WI38 (cell line): ENCODE measurements around the gene AKT3.

ENCODE experiments used
- H3K4me3 ChIP-seq: 2 replicates; pipeline ENCODE4 v1.5.1; 2011; ENCODE audit warnings: low read depth, mild to moderate bottlenecking, control low read depth, low read length
- CTCF ChIP-seq: IDR thresholded peaks from 2 replicates; pipeline ENCODE4 v1.5.1; 2012; ENCODE audit warnings: low read depth, mild to moderate bottlenecking, control low read depth, low read length

Gene AKT3

DNA sequence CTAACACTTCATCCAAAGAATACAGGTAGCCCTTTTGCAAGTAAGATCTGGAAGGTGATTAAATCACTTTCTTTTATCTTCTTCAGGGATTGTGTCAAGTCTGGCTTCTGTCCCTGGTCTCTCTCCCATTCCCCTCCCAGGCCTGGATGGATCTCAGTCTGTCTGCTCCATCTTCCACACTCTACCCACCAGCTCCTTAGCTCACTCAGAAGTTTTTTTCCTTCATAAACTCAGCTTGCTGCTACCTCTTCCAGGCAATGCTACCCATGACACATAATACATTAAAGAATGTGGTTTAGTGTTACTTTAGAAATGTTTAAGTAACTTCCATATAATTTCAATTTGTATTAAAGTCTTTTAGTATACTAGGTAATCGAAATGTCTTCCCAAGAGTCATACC is 133.1 kb downstream of the AKT3 start:
- no peak for TF ChIP-seq CTCF
- no peak overlapping the region for H3K4me3 ChIP-seq

DNA sequence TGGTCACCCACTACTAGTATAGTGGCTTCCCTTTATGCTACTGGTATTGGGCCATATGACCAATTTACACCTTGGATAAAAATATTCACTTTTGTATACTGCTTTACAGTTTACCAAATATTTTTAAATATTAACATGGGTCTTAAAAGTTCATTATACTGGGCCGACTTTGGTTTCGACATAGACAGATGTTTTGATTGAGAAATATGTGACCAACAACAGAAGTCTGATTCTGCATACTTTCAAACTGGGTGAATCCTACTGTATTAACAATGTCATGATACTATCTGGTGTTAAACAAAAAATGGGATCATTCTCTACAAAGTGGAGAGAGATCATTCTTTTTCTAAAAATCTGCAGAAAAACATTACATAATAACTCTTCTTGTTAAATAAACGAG is 134.8 kb downstream of the AKT3 start:
- no peak for TF ChIP-seq CTCF
- no peak overlapping the region for H3K4me3 ChIP-seq

DNA sequence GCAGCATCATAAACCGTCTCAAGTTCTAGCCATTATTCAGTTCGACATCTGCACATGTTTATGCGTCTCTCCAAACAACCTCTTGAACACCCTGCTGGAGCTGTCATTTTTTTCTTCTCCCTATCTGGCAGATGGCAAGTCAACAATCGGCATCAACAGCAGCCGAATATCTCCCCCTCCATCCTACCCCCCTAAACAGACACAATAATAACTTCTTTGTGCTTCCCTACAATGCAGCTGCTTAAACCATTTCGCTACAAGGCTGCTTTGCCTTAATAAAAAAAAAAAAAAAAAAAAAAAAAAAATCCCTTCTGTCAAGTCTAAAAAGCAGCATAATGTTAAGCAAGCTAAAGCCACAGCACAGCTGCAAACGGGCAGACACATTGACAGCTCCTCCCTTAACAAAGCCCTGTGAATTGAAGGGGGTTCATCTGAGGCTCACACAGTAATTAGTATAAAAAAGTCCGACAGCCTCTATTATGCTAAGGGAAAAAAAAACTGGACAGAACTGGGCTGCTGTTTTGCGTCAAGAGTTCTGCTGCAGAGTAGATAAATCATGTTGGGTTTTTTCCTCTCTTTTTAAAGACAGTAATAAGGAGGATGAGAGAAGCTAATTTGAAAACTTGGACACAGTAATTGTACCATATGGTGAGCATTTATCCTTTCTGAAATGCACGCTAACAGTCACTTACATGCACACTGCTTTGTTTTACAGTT is 136.4 kb downstream of the AKT3 start:
- no peak for TF ChIP-seq CTCF
- H3K4me3 ChIP-seq = peak overlapping the region; percentile 38

GRCh38 chr1:243712941-243713340 is 137.1 kb downstream of the AKT3 start:
- no peak for TF ChIP-seq CTCF
- H3K4me3 ChIP-seq = peak overlapping the region; percentile 38

DNA sequence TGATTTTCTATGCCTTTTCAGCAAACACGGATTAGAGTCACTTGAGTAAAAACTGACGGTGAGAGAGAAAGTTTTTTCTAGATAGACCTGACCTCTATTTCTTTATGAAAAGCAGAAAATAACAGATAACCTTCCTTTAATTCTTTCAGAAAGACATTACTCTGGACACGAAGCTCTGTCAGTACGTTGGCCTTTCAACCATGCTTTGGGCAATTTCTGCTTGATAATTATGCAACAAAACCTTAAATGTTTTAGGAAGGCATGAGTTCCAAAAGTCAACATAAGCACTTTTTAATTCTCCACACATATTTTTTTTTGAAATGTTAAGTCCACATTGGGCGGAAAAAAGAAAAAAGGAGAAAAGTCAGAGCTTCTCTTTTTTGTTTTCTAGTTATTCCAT is 137.8 kb downstream of the AKT3 start:
- TF ChIP-seq CTCF = no peak

DNA sequence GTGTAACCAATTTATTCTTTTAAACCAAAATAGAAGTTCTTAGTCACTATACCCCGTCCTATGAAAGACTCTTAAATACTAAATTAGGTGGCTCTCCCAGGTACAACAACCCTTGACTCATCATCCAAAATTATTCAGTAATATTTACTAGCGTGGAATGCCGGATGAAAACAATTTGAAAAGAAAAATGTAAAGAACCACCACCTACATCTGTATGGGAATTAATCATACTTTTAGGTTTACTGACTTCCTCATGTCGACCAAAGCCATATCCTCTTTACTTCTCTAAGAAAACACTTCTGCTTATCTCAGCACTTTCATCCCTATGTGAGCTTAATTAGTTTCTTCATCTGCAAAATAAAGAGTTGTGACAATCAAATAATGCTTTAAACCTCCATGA is 139.6 kb downstream of the AKT3 start:
- TF ChIP-seq CTCF = no peak
- no peak overlapping the region for H3K4me3 ChIP-seq

More for the DNA sequence above, 137.8 kb downstream of the AKT3 start:
- H3K4me3 ChIP-seq = no peak overlapping the region

DNA sequence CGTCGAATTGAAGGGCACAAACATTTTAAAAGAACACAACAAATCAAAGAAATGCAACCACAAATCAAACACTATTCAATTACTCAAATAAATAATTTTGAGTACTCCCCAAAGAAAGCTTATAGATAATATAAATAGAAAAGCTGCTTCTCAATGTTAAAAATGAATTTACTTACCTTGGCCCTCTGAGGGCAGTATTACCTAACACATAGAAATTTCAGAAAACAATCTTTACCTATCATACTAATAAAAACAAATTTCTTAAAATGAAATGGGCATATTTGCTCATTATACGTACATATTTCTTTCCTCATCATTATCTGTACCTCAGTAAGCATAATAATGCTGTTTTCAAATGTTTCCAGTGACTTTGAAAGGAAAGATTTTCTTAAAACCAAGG is 141.8 kb downstream of the AKT3 start:
- H3K4me3 ChIP-seq = no peak overlapping the region
- TF ChIP-seq CTCF = no peak
